Measurements from ENCODE around the gene CISD1.

- no peak for TF ChIP-seq CTCF (conservative IDR thresholded peaks at IDR 0.05; ENCODE audit: low read length)
- TF ChIP-seq EZH2phosphoT487 (IDR thresholded peaks at IDR 0.05; ENCODE audit: borderline replicate concordance, low read depth, low read length) = no peak
Observed at GRCh38 chr10:58260334-58260733, 8.6 kb upstream of the CISD1 start.
